CD4-positive, CD25-positive, alpha-beta regulatory T cell (primary cell): ENCODE data around the gene XRCC4. TPM values are rescaled to one million over a fixed set of nuclear protein-coding genes. Genes with fewer than 3 reads are reported as not detected.

Experiments used
- ATAC-seq, 2 donors: fragments of 150-1000 bp; cut with Tn5 transposase; one replicate each; pipeline ENCODE4 v1.10.0; 2021; ENCODE audit warnings: low read depth in 2 of 2, moderate number of reproducible peaks in 2 of 2, moderate library complexity in 1 of 2
- DNase-seq, 3 donors: peaks; one replicate each; pipeline versions ENCODE4 v3.0.0 to v3.0.0-alpha.2; 2012 to 2022; ENCODE audit warnings: mixed read lengths in 1 of 3
- H3K27ac ChIP-seq: one replicate; pipeline ENCODE4 v1.7.0; 2013; ENCODE audit warnings: mild to moderate bottlenecking, low read length; ENCODE audit not compliant: insufficient read depth, poor library complexity, severe bottlenecking
- H3K27me3 ChIP-seq: one replicate; pipeline ENCODE4 v1.7.0; 2013; ENCODE audit warnings: low read length; ENCODE audit not compliant: control insufficient read depth, insufficient read depth
- H3K36me3 ChIP-seq: one replicate; pipeline ENCODE4 v1.7.0; 2013; ENCODE audit warnings: mild to moderate bottlenecking, low read length, moderate library complexity; ENCODE audit not compliant: control insufficient read depth, insufficient read depth
- H3K4me1 ChIP-seq: 2 replicates; pipeline ENCODE4 v1.7.0; 2013; ENCODE audit warnings: mild to moderate bottlenecking, low read length; ENCODE audit not compliant: insufficient read depth, control insufficient read depth, poor library complexity, severe bottlenecking
- H3K4me3 ChIP-seq: one replicate; pipeline ENCODE4 v1.7.0; 2013; ENCODE audit warnings: low read depth, mild to moderate bottlenecking, low read length, moderate library complexity
- H3K9me3 ChIP-seq, 2 experiments: 1 replicate in 1 of 2; 2 replicates in 1 of 2; pipeline ENCODE4 v1.7.0; 2013; ENCODE audit warnings: low read length in 2 of 2, mild to moderate bottlenecking in 1 of 2, moderate library complexity in 1 of 2; ENCODE audit not compliant: control insufficient read depth in 2 of 2
- H3K27ac Mint-ChIP-seq, 3 donors: one replicate each; pipeline ENCODE4 v1.8.0; 2020 to 2022; ENCODE audit warnings: mild to moderate bottlenecking in 3 of 3, mixed read lengths in 3 of 3, moderate library complexity in 2 of 3
- H3K27me3 Mint-ChIP-seq: one replicate; pipeline ENCODE4 v1.8.0; 2022; ENCODE audit warnings: mild to moderate bottlenecking, mixed read lengths
- H3K36me3 Mint-ChIP-seq: one replicate; pipeline ENCODE4 v1.8.0; 2020; ENCODE audit warnings: mixed read lengths
- H3K4me1 Mint-ChIP-seq, 4 donors: one replicate each; pipeline ENCODE4 v1.8.0; 2020 to 2022; ENCODE audit warnings: mixed read lengths in 4 of 4, mild to moderate bottlenecking in 1 of 4
- H3K4me3 Mint-ChIP-seq, 4 donors: one replicate each; pipeline ENCODE4 v1.8.0; 2020 to 2022; ENCODE audit warnings: mild to moderate bottlenecking in 4 of 4, mixed read lengths in 4 of 4, moderate library complexity in 3 of 4
- H3K9me3 Mint-ChIP-seq, 7 donors: one replicate each; pipeline ENCODE4 v1.8.0; 2020 to 2022; ENCODE audit warnings: mixed read lengths in 7 of 7, mild to moderate bottlenecking in 3 of 7, moderate library complexity in 2 of 7
- polyA plus RNA-seq, 4 donors: library from polyadenylated mRNA; unstranded; fragments of 300-500 nt; fragmentation: Illumina TruSeq; gene quantifications; one replicate each; pipeline ENCODE4 v1.2.3, GENCODE V29; 2021
- total RNA-seq: library from RNA; stranded (reverse); gene quantifications from one replicate; pipeline ENCODE4 v1.2.3, GENCODE V29; 2022

The XRCC4 gene
- total and polyA plus RNA-seq, 5 donors from 2014 or later, result 3.8 to 10.1 (median 6.2) TPM

DNA sequence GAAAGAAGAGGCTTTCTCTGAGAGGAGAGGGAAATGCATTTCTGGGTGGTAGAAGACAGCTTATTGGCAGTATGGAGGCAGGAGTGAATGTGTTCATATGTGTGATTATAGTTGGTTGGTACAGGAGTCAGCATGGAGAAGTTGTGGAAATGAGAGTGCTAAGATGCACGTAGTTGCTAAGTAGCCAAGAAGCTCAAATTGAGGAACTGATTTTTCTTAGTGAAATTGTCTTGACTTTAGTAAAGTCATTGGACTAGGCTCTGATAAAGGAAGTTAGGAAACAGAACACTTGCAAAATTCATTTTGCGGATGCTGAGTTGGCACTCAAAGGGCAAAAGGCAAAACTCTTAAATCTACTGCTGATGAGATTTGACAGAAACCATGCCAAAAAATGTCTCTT is 235.3 kb downstream of the XRCC4 start:
- no peak overlapping the region for H3K27ac Mint-ChIP-seq
- no peak overlapping the region for H3K27ac ChIP-seq
- no peaks in the 10 kb centered on the region for H3K4me1 ChIP-seq
- ATAC-seq (no peak), DNase-seq (no peak)
- H3K27me3 Mint-ChIP-seq, result no peaks in the 10 kb centered on the region
- H3K36me3 ChIP-seq, result no peaks in the 10 kb centered on the region
- H3K4me3 ChIP-seq, result no peak overlapping the region
- peaks cover 0 to 4% of the 10 kb centered on the region in 2 experiments for H3K9me3 ChIP-seq
- H3K36me3 Mint-ChIP-seq, result peaks cover 4% of the 10 kb centered on the region
- peaks cover 2 to 10% (median 6%) of the 10 kb centered on the region in 7 donors for H3K9me3 Mint-ChIP-seq
- no peak overlapping the region for H3K4me3 Mint-ChIP-seq
- no peaks in the 10 kb centered on the region for H3K27me3 ChIP-seq
- H3K4me1 Mint-ChIP-seq, result peaks cover 0 to under 1% (median 0%) of the 10 kb centered on the region in 4 donors

DNA sequence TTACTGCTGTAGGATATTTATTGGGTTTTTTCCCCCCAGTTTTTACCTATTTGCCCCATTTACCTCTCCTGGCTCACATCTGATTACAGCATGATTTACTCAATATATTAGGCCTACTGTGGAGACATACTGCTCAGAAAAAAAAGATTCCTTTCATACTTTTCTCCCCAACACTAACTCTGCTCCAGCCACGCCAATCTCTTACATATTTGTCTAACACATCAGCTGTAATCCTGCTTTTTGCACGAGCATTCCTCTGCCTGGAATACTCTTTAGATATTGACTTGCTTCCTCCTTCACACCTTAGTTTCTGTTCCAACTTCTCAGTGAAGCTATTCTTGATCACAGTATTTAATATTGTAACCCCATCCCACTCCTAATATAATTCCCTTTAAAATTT is 236.1 kb downstream of the XRCC4 start:
- peaks cover 0 to 4% of the 10 kb centered on the region in 2 experiments for H3K9me3 ChIP-seq
- no peaks in the 10 kb centered on the region for H3K27me3 ChIP-seq
- DNase-seq (no peak), ATAC-seq (no peak)
- H3K36me3 ChIP-seq, result no peaks in the 10 kb centered on the region
- H3K4me3 ChIP-seq, result no peak overlapping the region
- Mint-ChIP-seq H3K4me1 (no peaks in the 10 kb centered on the region), H3K27ac (no peak overlapping the region), H3K36me3 (peaks cover 4% of the 10 kb centered on the region), H3K9me3 (peaks cover 2 to 10% (median 6%) of the 10 kb centered on the region in 7 donors), H3K27me3 (no peaks in the 10 kb centered on the region), H3K4me3 (no peak overlapping the region)
- H3K27ac ChIP-seq, result no peak overlapping the region
- no peaks in the 10 kb centered on the region for H3K4me1 ChIP-seq

DNA sequence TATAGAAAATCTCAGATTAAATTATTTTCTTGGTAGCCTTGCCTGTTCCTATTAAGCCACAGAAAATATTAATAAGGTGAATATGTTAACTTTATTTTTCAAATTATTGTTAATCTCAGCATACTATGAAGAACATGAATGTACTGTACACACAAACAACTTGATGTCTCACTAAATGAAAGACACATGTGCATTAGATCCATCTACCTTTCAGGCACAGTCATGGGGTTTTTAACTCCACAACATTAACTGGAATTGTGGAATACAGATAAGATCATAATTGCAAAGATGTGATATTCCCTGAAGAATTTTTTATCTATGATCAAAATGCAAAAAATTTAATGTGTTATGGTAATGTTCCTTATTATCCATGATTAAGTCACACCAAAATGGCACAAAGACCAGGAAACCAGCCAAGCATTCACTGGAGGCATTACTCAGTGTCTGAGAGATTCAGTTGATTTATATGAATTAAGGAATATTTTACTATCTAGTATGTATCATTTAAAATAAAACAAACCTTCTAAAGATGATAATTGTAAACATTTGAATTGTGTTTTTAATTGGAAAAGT is 244.2 kb downstream of the XRCC4 start:
- no peaks in the 10 kb centered on the region for H3K9me3 ChIP-seq

DNA sequence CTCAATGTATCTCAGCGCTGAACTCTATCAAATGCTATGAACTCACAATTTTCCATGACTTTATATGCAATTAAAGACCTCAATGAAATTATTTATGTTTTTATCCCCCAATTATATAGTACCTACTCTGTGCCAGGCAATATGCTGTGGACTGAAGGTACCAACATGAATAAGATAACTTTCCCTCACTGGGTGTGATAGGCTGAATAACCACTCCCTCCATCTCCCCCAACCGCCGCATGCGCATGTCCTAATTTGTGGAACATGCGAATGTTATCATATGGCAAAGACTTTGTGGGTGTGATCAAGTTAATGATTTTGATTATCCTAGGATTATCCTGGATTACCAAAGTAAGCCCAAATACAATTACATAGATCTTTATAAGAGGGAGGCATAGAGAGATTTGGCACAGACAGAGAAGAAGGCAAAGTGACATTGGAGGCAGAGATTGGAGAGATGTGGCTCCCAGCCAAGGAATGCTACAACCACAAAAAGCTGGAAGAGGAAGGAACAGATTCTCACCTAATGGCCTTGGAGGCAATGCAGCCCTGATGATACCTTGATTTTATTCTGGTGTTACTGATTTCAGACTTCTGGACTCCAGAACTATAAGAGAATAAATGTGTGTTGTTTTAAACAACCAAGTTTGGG is 245.1 kb downstream of the XRCC4 start:
- Mint-ChIP-seq H3K36me3 (no peaks in the 10 kb centered on the region), H3K4me3 (no peak overlapping the region), H3K4me1 (peaks cover 0 to 2% (median 0%) of the 10 kb centered on the region in 4 donors), H3K27me3 (no peaks in the 10 kb centered on the region), H3K9me3 (peaks cover 0 to 2% (median 0%) of the 10 kb centered on the region in 7 donors), H3K27ac (no peak overlapping the region)
- no peak overlapping the region for H3K4me3 ChIP-seq
- no peaks in the 10 kb centered on the region for H3K9me3 ChIP-seq
- no peak for DNase-seq
- no peaks in the 10 kb centered on the region for H3K36me3 ChIP-seq
- ATAC-seq, result no peak
- no peaks in the 10 kb centered on the region for H3K4me1 ChIP-seq
- no peak overlapping the region for H3K27ac ChIP-seq
- no peaks in the 10 kb centered on the region for H3K27me3 ChIP-seq

More for the DNA sequence above, 244.2 kb downstream of the XRCC4 start:
- H3K27me3 ChIP-seq, result no peaks in the 10 kb centered on the region
- ATAC-seq (no peak), DNase-seq (no peak)
- Mint-ChIP-seq H3K27ac (no peak overlapping the region), H3K36me3 (no peaks in the 10 kb centered on the region), H3K4me1 (peaks cover 0 to 2% (median 0%) of the 10 kb centered on the region in 4 donors), H3K4me3 (no peak overlapping the region), H3K27me3 (no peaks in the 10 kb centered on the region), H3K9me3 (peaks cover 0 to 2% (median 0%) of the 10 kb centered on the region in 7 donors)
- H3K4me1 ChIP-seq, result no peaks in the 10 kb centered on the region
- H3K27ac ChIP-seq, result no peak overlapping the region
- no peaks in the 10 kb centered on the region for H3K36me3 ChIP-seq
- H3K4me3 ChIP-seq, result no peak overlapping the region

DNA sequence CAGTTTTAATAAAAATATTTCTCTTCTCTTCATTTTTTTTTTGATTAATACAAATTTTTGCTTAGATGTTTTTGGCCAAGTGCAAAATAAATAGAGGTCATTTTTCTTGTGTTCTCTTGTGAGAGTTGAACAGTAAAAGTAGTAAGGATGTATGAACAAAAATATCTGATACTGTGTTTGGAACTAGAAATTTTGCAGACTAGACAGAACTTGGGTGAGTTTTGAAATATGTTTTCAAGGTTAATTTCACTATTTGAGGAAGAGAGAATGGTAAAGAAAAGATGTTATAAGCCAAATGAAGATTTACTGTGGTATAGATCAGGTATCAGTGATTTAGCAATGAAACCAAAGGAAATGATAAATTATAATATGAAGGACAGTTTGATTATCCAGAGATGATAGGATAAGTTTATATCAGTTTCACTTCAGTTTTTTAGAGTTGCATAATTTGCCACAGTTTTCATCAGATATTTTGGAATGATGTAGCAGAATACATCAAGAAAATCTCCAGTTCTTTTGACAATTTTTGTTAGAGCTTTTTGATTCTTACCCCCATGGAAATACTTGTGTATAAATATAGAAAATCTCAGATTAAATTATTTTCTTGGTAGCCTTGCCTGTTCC is 246.3 kb downstream of the XRCC4 start:
- H3K4me1 Mint-ChIP-seq, result peaks cover 0 to 2% (median 0%) of the 10 kb centered on the region in 4 donors
- no peak overlapping the region for H3K27ac Mint-ChIP-seq
- H3K36me3 Mint-ChIP-seq, result no peaks in the 10 kb centered on the region
- Histone ChIP-seq H3K4me1 (no peaks in the 10 kb centered on the region), H3K27me3 (no peaks in the 10 kb centered on the region), H3K4me3 (no peak overlapping the region), H3K9me3 (no peaks in the 10 kb centered on the region), H3K36me3 (no peaks in the 10 kb centered on the region), H3K27ac (no peak overlapping the region)
- ATAC-seq (no peak), DNase-seq (no peak)
- no peak overlapping the region for H3K4me3 Mint-ChIP-seq
- peaks cover 0 to 3% (median 0%) of the 10 kb centered on the region in 7 donors for H3K9me3 Mint-ChIP-seq
- no peaks in the 10 kb centered on the region for H3K27me3 Mint-ChIP-seq

DNA sequence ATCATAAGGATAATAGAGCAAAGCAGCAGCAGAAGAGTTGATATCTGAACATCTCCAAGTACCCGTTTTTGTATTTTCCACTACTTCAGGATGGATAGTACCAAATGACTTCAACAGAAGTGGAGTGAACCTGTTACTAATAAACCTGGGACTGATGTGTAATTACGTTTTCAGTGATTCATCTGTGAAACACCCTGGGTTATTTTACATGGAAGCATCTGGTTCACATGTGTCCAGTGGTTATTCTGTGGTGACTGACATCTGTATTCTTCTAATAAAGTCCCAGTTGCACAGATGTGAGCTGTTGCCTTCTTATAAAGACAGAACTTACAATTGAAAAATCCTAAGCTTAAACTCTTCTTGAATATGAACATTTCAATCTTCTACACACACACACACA is 254.5 kb downstream of the XRCC4 start:
- H3K9me3 Mint-ChIP-seq, result peaks cover 0 to 4% (median 0%) of the 10 kb centered on the region in 7 donors
- no peak overlapping the region for H3K27ac ChIP-seq
- no peaks in the 10 kb centered on the region for H3K9me3 ChIP-seq
- no peak overlapping the region for H3K4me3 ChIP-seq
- no peak overlapping the region for H3K27ac Mint-ChIP-seq
- H3K27me3 ChIP-seq, result no peaks in the 10 kb centered on the region
- H3K4me1 Mint-ChIP-seq, result no peaks in the 10 kb centered on the region
- H3K36me3 ChIP-seq, result no peaks in the 10 kb centered on the region
- H3K4me1 ChIP-seq, result no peaks in the 10 kb centered on the region
- H3K27me3 Mint-ChIP-seq, result no peaks in the 10 kb centered on the region
- no peak overlapping the region for H3K4me3 Mint-ChIP-seq
- ATAC-seq (no peak), DNase-seq (no peak)
- H3K36me3 Mint-ChIP-seq, result no peaks in the 10 kb centered on the region

DNA sequence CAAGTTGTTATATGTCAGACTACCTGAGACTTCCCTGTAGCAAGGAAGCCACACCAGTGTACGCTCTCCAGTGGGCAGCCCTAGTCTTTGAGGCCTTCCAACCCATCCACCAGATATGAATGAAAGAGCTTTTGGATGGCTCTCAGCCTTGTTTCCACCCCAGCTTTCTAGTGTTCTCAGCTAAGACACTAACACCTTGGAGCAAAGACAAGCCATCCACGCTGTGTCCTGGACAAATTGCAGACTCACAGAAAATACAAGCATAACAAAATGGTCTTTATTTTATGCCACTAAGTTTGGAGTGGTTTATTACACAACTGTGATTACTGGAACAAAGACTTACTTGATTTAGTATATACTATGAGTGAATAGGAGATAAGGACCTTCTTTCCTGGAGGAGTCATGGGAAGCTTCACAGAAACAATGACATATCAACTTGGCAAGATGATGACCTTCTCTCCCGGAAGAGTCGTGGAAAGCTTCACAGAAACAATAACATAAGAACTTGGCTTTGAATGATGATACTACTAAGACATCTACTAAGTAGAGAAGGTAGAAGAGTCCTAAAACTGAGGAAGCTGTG is 260.2 kb downstream of the XRCC4 start:
- Mint-ChIP-seq H3K4me3 (no peak overlapping the region), H3K9me3 (peaks cover 0 to 4% (median 0%) of the 10 kb centered on the region in 7 donors), H3K27me3 (no peaks in the 10 kb centered on the region), H3K4me1 (peaks cover 4 to 32% (median 25%) of the 10 kb centered on the region in 4 donors), H3K36me3 (no peaks in the 10 kb centered on the region), H3K27ac (peak overlapping the region in 1 of 3 donors; percentile 72)
- no peak overlapping the region for H3K4me3 ChIP-seq
- no peak overlapping the region for H3K27ac ChIP-seq
- no peaks in the 10 kb centered on the region for H3K9me3 ChIP-seq
- DNase-seq (no peak), ATAC-seq (no peak)
- no peaks in the 10 kb centered on the region for H3K36me3 ChIP-seq
- no peaks in the 10 kb centered on the region for H3K27me3 ChIP-seq
- peaks cover 20% of the 10 kb centered on the region for H3K4me1 ChIP-seq
